Inferior parietal cortex (tissue), 1 donor: ENCODE results near the gene GFAP.

Experiments used
- DNase-seq: peaks from one replicate; pipeline ENCODE4 v3.0.0-alpha.2; 2016; ENCODE audit errors: extremely low spot score

The GFAP gene

DNA sequence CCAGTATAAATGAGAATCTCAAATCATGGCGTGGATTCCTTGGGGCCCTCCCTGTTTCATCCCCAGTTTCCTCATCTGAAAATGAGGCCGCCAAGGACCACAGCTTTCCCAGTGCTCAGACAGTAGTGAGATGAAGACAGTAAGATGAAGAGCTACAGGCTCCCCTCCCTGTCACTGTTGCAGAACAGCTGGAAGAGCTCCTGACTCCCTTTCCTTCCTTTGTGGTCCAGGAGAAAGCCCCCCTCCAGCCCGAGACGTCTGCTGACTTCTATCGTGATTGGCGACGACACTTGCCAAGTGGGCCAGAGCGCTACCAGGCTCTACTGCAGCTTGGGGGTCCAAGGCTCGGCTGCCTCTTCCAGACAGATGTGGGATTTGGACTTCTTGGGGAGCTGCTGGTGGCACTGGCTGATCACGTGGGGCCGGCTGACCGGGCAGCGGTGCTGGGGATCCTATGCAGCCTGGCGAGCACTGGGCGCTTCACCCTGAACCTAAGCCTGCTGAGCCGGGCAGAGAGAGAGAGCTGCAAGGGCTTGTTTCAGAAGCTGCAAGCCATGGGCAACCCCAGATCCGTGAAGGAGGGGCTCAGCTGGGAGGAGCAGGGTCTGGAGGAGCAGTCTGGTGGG, 13.1 kb downstream of the GFAP start:
- DNase-seq, result no peak

DNA sequence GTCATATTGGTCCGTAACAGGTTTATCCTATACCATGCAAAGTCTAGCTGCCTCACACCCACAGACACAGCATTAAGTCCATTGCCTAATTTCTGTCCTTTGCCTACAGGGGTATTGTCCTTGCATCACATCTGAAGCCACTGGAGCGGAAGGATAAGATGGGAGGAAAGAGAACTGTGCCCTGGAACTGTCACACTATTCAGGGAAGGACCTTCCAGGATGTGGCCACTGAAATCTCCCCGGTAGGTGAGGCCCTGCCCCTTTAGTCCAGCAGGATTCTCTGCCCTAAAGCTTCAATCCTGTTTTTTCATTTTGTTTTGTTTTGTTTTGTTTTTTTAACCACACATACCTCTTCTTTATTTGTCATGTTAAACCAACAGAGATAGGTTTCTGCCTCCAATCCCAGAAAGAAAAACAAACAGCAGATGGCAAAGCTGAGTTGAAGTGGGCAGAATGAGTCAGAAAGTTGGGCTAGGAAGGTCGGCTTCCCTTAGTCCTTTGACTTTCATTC, 13.8 kb downstream of the GFAP start:
- no peak for DNase-seq

DNA sequence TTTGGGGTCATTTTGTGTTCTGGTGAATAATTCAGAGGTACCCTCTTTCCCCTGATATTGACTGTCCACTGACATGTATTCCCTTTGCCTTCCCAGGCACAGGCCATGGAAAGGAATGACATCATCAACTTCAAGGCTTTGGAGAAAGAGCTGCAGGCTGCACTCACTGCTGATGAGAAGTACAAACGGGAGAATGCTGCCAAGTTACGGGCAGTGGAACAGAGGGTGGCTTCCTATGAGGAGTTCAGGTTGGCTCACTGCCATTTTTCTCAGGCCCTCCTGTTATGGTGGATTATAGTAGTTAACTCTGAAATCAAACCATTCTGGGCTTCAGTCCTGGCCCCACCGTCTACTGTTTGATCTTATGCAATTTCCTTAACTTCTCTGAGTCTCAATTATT, 14.4 kb downstream of the GFAP start:
- peak; percentile 39 for DNase-seq

DNA sequence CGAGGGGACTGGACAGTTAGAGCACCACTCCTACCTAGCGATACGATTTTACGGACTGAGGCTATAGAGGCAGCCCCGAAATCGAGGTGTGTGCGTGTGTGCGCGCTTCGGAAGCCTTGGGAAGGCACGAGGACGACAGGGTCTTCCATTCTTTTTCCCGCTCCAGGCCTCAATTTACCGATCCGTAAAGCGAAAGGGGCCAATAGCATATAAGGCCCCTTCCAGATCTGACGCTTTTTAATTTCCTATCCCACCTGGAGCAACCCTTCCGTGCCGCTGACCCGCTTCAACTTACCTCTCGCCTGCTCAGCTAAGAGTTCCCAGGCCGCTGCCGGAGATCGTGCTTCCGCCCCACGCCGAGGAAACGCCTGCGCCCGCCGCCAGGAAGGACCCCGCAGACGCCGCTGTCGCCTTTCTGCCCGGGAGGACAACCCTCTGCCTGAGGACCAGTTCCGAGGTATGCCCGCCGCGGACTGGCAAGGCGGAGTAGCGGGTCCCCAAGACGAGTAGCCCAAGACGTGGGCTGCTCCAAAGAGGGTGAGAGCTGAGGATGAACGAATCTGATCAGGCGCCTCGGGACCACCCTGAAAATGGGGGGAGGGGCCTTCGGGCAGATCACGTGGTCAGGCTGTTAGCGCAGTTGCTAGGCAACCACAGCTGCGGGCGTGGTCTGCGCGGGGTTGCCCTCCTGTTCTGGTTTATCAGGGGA, 16.1 kb downstream of the GFAP start, which contains the start of gene EFTUD2:
Gene EFTUD2, minus strand, starts transcription at position 372 of the 709 bp plus-strand sequence. CDS start 4,924 bp downstream, outside the sequence.
- DNase-seq, result peak; percentile 90

DNA sequence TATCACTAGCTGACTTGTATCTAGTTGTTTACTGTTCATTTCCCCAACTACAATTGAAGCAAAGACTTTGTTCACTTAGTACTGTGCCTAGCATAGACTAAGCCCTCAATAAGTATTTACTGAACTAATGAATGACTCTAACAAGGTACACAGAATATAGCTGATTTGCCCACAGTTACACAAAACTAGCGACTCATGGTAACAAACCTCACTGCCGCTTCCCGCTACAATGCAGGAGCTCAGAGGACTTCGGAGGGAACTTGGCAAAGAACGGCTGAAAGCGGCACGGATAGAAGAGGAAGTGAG, 16.6 kb downstream of the GFAP start:
- no peak for DNase-seq

DNA sequence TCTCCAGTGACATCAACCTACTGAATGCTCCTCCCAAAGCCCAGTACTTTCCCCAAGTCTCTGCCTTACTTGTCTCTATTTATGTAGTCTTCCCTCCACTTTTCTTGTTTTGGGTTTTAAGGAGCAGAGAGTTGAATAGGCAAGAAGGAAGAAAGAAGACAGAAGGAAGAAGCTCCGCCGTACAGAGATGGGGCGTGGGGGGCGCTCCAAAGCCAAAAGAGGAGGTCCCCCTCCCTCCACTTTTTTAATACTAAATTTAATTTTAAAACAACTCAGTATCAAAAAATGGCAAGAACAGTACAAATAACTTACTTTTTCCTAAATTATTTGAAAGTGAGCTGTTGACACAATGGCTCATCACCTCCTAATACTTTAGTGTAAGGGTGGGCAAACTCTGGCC, 20.7 kb downstream of the GFAP start:
- no peak for DNase-seq

DNA sequence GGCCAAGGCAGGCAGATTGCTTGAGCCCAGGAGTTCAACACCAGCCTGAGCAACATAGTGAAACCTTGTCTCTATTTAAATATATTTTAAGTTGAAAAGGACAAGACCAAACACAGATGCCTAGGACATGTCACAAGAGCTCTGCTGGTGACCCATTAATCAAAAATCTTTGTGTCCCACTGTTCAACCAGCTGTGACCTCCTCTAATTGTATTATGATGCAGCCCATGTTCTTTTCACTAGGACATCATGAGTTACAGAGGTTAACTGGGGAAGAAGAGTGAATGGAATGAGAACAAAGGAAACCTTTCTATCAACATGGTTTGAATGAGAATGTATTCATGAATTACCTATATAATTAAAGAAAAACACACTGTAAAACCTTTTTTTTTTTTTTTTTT, 23.1 kb downstream of the GFAP start:
- no peak for DNase-seq

DNA sequence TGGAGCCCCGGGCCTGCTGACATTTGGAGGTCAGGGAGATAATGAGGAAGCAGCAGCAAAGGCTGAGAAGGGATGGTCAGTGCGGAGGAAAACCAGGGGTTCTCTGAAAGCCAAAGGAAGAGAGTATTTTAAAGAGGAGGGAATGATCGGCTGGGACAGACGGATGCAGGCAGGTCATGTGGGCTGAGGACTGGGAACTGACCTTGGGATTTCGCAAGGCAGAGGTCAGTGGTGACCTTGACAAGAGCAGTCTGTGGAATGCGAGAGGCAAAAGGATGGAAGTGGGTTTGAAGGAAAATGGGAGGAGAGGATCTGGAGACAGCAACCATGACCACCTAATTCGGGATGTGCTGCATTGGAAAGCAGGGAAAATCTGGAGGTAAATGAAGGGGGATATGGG, 26.3 kb downstream of the GFAP start:
- no peak for DNase-seq

DNA sequence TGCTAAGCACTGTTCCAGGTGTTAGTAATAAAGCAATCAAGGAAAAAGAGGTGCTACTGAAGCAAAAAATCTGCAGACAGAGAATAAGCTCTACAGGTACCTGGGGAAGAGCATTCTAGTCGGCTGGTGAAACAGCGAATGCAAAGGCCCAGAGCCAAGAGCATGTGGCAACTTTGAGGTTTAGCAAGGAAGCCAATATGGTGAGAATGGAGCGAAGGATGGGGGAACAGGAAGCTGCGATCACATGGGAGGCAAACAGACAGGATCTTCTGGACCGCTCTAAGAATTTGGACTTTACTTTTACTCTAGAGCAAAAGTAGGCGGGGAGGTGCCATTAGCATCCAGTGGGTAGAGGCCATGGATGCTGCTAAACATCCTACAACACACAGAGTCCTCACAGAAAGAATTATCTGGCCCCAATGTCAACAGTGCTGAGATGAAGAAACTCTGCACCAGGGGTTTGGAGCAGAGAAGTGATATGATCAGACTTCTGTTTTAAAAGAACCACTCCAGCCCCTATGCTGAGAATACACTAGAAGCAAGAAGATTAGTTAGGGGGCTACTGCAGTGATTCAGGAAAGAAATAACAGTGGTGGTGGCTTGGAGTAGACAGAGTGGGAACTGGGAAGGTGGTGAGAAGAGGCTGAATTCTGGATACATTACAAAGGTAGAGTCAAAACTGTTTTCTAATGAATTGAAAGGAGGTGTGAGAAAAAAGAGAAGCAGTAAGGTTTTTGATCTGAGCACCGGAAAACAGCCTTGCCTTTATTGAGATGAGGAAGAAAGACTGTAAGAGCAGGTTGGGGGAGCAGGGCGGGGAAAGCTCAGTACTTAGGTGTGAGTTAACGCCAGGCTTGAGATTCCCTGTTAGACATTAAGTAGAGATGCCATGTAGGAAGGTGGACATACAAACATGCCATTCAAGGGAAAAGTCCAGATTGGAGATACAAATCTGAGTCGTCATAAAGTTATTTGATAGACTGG, 27.0 kb downstream of the GFAP start:
- no peak for DNase-seq

DNA sequence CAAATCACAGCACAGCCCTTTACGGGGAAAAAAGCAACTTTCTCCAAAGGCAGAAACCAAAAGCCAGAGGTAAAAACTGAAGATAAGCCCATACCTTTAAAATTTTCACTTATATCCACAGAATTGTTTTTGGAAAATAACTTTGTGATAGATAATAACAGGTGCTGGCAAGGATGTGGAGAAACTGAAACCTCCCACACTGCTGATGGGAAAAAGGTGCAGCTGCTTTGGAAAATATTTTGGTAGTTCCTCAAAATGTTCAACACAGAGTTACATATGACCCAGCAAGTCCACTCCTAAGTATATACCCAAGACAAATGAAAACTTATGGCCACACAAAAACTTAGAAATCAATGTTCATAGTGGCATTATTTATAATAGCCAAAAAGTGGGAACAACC, 28.3 kb downstream of the GFAP start:
- no peak for DNase-seq

DNA sequence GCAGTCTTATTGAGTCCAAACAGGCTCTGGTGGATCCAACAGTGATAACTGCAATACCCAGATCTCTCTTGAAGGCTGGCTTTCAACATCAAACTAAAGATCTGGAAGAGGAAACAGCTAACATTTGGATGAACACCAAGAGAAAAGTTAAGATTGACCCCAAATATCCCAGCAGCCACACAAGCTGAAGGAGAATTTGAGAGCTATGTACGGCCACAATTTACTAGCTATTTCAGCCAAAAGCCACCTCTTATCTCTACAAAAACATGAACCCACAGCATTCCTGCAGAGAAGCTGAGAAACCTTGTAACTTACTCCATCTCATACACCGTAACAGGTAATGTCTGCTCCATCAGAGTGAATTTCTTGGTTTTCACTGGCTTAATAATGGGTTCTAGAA, 30.4 kb downstream of the GFAP start:
- no peak for DNase-seq

DNA sequence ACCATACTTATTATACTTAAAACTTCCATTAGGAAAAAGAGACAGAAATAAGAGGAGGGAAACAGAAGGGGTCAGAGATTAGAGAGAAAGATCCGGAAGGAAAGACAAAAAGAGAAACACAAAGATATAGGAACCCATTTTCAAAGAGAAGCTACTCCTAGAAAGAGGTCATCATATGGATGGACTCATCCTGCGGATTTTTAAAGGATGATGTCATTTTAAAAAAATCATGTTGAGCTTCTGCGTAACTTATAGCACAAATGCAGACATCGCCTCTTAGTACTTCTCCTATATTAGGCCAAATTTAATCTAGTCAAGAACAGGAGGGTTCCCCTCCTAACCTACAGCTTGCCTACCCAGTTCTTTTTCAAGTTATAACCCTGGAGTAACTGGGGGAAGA, 34.2 kb downstream of the GFAP start:
- no peak for DNase-seq

DNA sequence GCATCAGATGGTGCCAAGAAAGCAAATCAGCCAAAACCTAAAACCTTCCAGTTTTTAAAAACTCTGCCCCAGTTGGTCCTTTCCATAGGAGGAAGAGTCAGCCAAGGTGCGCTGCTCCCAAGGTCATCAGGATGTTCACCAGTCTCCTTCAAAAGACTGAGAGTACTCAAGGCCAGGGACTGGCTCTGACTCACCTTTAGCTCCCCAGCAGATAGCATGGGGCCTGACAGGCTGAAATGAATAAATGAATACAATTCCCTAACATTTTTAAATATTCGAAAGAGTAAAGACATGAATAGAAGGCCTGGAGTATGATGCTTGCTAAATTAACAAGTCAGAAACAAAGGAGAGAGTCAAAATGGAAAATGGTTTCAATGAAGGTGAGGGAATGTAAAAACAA, 35.2 kb downstream of the GFAP start:
- DNase-seq, result no peak

DNA sequence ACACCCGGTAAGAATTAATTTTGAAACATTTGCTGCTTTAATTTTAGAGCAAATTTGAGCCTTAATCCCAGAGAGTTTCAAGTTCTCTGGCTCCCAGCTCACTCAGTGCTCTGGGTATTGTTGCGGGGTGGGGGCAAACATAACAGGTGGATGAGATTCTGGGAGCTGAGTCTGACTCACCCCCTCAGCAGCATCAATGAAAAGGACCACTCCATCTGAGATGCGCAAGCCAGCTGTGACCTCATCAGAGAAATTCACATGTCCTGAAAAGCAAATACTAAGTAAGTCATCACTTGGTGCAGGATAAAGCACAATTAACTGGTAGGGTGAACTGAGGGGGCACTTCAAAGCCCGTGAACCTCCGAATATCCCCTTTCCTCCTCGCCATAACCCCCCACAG, 35.9 kb downstream of the GFAP start:
- no peak for DNase-seq

DNA sequence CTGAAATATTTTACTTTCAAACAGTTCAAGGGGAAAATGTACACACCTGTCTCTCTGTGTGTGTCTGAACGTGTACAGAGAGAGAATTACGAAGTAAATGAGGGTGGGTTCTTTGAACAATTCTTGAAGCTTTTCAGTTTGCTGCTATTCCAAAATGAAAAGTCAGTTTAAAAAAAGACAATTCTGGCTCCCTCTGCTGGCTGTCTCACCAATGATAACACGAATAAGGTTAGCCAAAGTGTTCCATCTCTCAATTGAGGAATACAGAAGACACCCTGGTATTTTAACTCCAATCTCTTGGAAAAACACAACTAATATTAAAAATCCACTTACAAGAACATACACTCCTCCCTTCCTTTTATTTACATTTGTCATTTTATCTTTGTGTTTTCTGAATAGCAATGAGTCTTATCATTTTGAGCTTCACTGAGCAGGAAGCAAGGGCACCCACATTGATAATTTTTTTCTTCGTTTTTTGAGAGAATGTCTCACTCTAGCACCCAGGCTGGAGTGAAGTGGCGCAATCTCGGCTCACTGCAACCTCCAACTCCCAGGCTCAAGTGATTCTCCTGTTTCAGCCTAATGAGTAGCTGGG, 36.6 kb downstream of the GFAP start:
- DNase-seq, result peak; percentile 72

DNA sequence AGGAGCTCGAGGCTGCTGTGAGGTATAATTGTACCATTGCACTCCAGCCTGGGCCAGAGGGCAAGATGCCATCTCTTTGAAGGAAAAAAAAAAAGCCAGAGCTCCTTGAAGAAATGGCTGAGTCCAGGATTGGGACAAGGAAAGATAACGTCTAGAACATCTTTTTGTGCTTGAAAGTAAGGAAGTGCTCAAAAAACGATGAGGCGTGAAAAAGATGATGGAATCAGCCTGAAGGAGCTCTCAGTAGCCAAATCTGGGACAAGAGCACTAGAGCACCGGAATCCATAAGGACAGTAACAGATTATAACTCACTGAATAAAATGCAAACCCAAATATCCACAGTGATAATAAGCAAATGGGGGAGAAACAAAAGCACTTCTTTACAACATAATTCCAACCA, 38.2 kb downstream of the GFAP start:
- DNase-seq, result no peak

DNA sequence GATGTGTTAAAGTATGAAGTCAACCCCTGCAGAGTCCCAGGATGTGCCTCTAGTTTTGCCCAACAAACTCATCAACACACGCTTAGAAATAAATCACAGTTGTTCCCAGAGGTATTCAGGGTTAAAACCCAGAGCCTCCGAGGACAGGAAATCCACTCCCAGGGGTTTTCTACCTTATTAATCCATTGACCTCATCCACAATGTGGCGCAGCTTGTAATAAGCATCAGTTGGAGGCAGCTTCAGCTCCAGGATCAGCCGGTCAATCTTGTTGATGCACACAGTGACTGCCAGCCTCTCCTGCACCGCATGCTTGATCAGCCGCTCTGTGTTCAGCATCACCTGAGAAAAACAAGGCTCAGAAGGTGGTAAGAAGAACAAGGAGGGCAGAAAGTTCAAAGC, 39.5 kb downstream of the GFAP start:
- DNase-seq, result no peak

DNA sequence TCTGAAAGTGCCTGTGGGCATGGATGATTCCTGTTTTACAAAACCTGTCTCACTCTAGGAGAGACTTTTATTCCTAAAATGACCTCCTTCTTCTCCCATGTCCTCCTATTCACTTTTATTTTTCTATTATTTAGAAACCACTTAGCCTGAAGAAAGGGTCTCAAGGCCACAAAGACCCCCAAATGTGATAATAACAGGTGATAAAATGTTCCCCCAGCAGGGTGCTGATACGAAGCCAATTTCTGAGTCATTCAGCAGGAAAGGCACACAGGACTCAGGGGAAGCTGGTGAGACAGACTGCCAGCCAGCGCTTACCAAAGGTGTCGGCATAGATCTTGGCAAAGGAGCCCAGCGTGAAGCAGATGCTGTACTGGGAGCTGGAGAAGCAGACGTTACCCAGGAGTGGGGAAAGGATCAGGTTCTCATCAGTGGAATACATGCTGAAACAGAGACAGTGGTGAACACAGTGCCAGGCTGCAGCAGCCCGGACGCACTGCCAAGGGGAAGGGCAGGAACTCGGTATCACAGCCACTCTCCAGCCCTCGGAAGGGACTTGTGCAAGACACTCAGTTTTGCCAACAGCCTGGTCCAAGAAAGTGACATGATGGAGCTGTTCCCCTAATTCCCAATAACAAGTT, 43.0 kb downstream of the GFAP start:
- DNase-seq, result peak; percentile 48

DNA sequence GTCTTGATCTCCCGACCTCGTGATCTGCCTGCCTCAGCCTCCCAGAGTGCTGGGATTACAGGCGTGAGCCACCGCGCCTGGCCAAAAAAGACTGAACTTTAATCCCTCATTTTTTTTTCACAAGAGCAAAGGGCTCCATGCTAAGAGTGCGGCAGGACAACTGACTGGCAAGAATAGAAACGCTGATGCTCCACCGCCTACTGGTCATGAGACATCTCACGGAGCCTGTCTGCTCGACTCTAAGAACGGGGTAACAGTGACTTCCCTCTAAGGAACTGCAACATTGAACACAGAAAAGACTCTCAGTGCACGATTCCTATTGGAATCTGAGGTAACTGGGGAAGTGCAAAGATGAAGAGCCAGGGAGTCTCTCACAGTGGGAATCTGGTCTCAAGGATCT, 43.7 kb downstream of the GFAP start:
- peak; percentile 22 for DNase-seq

DNA sequence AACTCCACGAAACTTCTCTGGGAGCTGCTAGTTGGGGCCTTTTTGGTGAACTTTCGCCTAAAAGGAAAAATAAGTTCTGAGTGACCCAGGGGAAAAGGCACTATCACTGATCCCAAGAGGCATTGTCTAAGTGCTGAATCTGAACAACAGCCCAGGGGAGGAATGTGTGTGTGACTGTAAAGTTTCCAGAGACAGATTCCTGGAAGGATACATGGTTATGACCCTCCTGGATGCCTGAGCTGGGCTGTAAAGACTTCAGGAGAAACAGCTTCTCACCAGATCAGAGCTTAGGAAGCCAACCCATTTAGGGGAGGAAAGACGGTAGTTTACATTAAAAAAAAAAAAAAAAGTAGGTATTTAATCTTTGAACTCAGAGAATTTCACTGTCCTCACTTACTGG, 47.5 kb downstream of the GFAP start:
- DNase-seq, result no peak

DNA sequence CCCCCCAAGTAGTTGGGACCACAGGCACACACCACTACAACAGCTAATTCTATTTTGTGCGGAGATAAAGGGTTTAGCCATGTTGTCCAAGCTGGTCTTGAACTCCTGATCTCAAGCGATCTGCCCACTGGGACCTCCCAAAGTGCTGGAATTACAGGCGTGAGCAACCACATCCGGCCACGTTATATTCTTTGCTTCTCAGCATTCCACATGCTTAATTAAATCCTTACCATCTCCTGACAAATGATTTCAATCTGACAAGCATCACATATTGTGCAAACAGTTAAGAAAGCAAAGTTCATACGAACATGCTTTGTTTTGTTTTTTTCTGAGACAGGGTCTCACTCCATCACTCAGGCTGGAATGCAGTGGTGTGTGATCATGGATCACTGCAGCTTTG, 49.4 kb downstream of the GFAP start:
- no peak for DNase-seq

DNA sequence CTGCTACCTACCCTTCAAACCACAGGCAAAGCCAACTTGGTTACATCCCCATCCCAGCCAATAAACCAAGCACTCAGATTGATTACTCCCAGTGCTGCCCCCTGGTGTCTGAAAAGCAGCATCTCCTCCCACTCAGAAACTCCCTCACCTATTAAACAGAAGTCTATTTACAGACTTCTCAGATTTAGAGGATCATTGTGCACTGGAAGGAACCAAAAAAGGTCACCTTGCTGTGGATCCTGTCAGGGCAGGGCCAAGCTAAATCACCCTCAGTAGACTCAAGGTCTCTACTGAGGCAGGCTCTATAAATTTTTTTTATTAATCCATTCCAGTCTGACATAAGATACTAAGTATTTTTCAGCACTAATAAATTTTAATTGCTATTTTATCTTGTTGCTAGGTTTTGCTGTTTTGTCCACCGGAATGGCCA, 50.1 kb downstream of the GFAP start:
- DNase-seq, result peak; percentile 81
